DOHH2 (cell line): ENCODE results near the gene LIPF.
"Not testable (repeated sequence)": the region's sequence is repeated elsewhere in the genome, so short reads cannot be mapped to it uniquely, and the experiment has no call there.

Experiments
- H3F3A ChIP-seq: fragments of 200-600 bp; sonication (generic), shearing (Covaris generic); 2 replicates; pipeline ENCODE4 v1.6.0; 2016; ENCODE audit warnings: antibody characterized with exemption, mild to moderate bottlenecking; ENCODE audit not compliant: control insufficient read depth, insufficient read depth
- H3K27ac ChIP-seq: fragments of 200-600 bp; sonication (generic); 2 replicates; pipeline ENCODE4 v1.5.1; 2014; ENCODE audit warnings: low read depth, mild to moderate bottlenecking, low read length, moderate library complexity
- H3K27me3 ChIP-seq: fragments of 200-600 bp; sonication (generic); 2 replicates; pipeline ENCODE4 v1.6.1; 2014; ENCODE audit warnings: mild to moderate bottlenecking, low read length, mixed read lengths; ENCODE audit not compliant: control insufficient read depth
- H3K36me3 ChIP-seq: fragments of 200-600 bp; sonication (generic); 2 replicates; pipeline ENCODE4 v1.6.1; 2014; ENCODE audit warnings: mild to moderate bottlenecking, low read length, moderate library complexity, mixed read lengths; ENCODE audit not compliant: control insufficient read depth
- H3K4me1 ChIP-seq: fragments of 200-600 bp; sonication (generic); 2 replicates; pipeline ENCODE4 v1.6.1; 2014; ENCODE audit warnings: mild to moderate bottlenecking, low read length, mixed read lengths; ENCODE audit not compliant: control insufficient read depth
- H3K4me2 ChIP-seq: fragments of 200-600 bp; sonication (generic); 2 replicates; pipeline ENCODE4 v1.6.0; 2014; ENCODE audit warnings: mild to moderate bottlenecking, low read length, moderate library complexity
- H3K4me3 ChIP-seq: fragments of 200-600 bp; sonication (generic); 2 replicates; pipeline ENCODE4 v1.5.1; 2014; ENCODE audit warnings: mild to moderate bottlenecking, low read length, mixed read lengths
- H3K79me2 ChIP-seq: fragments of 200-600 bp; sonication (generic); 2 replicates; pipeline ENCODE4 v1.6.1; 2014; ENCODE audit warnings: mild to moderate bottlenecking, low read length, mixed read lengths; ENCODE audit not compliant: control insufficient read depth
- H3K9me2 ChIP-seq: fragments of 200-600 bp; sonication (generic); replicated peaks from 2 replicates; pipeline ENCODE4 v1.6.1; 2014; ENCODE audit warnings: mild to moderate bottlenecking, low read length, mixed read lengths; ENCODE audit not compliant: control insufficient read depth
- H3K9me3 ChIP-seq: fragments of 200-600 bp; sonication (generic); 2 replicates; pipeline ENCODE4 v1.6.1; 2014; ENCODE audit warnings: antibody characterized with exemption, low read length, mixed read lengths; ENCODE audit not compliant: control insufficient read depth, insufficient read depth
- H4K20me1 ChIP-seq: fragments of 200-600 bp; sonication (generic); 2 replicates; pipeline ENCODE4 v1.6.0; 2014; ENCODE audit warnings: low read depth, mild to moderate bottlenecking, antibody characterized with exemption, low read length, moderate library complexity; ENCODE audit not compliant: control insufficient read depth, insufficient read depth
- EZH2phosphoT487 ChIP-seq: fragments of 200-600 bp; sonication (generic); IDR thresholded peaks from 2 replicates; pipeline ENCODE4 v1.6.1; 2017; ENCODE audit warnings: borderline replicate concordance, mild to moderate bottlenecking, antibody characterized with exemption, low read length, moderate library complexity, mixed read lengths
- TF ChIP-seq, protein P1 (sequence below): fragments of 200-600 bp; sonication (generic); IDR thresholded peaks from one replicate; pipeline ENCODE4 v1.5.1; 2014; ENCODE audit warnings: antibody characterized with exemption, mild to moderate bottlenecking, low read depth, low read length; ENCODE audit not compliant: poor library complexity, severe bottlenecking

LIPF gene

DNA sequence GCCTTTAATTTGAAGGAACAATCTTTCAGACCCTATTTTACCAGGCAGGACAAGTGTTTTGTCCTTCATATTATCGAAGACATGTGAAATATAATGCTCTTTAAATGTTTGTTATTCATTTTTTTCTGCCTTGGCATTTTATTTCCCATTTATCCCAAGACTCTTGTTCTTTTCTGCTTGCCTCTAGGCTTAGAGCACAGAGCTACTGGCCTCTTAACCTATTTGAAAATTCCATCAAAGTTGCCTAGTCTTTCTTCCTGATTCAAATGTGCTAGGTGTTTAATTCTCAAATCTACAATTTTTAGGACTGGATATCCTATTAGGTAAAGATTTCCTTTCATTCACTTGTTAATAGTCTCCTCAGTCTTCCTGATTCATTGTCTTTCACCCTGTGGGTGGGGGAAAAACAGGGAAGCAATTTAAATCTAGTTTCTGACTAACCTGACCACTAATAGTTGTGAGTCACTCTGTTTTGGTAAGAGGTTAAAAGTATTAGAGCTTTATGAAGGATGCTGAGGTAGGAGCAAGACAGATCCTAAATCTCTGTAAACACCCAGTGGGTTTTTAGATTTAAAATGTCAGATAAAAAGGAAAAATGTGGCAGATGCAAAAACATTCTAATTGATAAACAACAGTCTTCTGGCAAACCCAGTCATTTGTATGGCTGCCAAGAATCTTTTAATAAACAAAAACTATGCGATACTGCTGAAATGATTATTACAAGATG lies 43.4 kb downstream of the LIPF start:
- no peak overlapping the region for H3K4me3 ChIP-seq
- 0 out of 2 replicates have a peak, but pooled peaks cover 6% of the 10 kb centered on the region for H3K27me3 ChIP-seq
- H3K27ac ChIP-seq: no peak overlapping the region
- no peaks in the 10 kb centered on the region for H3K79me2 ChIP-seq
- no peaks in the 10 kb centered on the region for H3K4me1 ChIP-seq
- no peaks in the 10 kb centered on the region for H4K20me1 ChIP-seq
- TF ChIP-seq, protein P1, sequence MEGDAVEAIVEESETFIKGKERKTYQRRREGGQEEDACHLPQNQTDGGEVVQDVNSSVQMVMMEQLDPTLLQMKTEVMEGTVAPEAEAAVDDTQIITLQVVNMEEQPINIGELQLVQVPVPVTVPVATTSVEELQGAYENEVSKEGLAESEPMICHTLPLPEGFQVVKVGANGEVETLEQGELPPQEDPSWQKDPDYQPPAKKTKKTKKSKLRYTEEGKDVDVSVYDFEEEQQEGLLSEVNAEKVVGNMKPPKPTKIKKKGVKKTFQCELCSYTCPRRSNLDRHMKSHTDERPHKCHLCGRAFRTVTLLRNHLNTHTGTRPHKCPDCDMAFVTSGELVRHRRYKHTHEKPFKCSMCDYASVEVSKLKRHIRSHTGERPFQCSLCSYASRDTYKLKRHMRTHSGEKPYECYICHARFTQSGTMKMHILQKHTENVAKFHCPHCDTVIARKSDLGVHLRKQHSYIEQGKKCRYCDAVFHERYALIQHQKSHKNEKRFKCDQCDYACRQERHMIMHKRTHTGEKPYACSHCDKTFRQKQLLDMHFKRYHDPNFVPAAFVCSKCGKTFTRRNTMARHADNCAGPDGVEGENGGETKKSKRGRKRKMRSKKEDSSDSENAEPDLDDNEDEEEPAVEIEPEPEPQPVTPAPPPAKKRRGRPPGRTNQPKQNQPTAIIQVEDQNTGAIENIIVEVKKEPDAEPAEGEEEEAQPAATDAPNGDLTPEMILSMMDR: no peak
- TF ChIP-seq EZH2phosphoT487: no peak
- H3K9me2 ChIP-seq: no peaks in the 10 kb centered on the region
- no peaks in the 10 kb centered on the region for H3F3A ChIP-seq
- no peaks in the 10 kb centered on the region for H3K9me3 ChIP-seq
- no peak overlapping the region for H3K4me2 ChIP-seq
- no peaks in the 10 kb centered on the region for H3K36me3 ChIP-seq

DNA sequence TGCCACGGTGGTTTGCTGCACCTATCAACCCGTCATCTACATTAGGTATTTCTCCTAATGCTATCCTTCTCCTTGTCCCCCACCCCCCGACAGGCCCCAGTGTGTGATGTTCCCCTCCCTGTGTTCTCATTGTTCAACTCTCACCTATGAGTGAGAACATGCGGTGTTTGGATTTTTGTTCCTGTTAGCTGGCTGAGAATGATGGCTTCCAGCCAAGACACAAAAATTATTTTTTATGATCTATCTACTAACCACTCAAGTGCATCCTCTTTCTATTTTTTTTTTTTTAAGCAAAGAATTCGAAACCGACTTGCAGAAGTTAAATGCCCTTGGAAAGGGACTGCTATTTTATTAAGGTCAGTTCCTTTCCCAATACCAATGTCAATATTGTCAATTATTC lies 45.1 kb downstream of the LIPF start:
- H3K27me3 ChIP-seq, H3K4me1 ChIP-seq, H3K36me3 ChIP-seq, H3K4me3 ChIP-seq, H3K9me3 ChIP-seq, H3K27ac ChIP-seq, H4K20me1 ChIP-seq, H3F3A ChIP-seq, H3K4me2 ChIP-seq, H3K79me2 ChIP-seq, H3K9me2 ChIP-seq: not testable (repeated sequence)

- TF ChIP-seq, protein P1: no peak
- no peak for TF ChIP-seq EZH2phosphoT487
- no peaks in the 10 kb centered on the region for H3K9me2 ChIP-seq
- H3K79me2 ChIP-seq: no peaks in the 10 kb centered on the region
- no peak overlapping the region for H3K27ac ChIP-seq
- H3K27me3 ChIP-seq: peaks cover 7% of the 10 kb centered on the region; the same call in 1 of the 2 replicates
- no peaks in the 10 kb centered on the region for H3K9me3 ChIP-seq
- no peaks in the 10 kb centered on the region for H4K20me1 ChIP-seq
- H3K4me3 ChIP-seq: no peak overlapping the region
- H3F3A ChIP-seq: no peaks in the 10 kb centered on the region
- H3K36me3 ChIP-seq: no peaks in the 10 kb centered on the region
- H3K4me1 ChIP-seq: no peaks in the 10 kb centered on the region
- no peak overlapping the region for H3K4me2 ChIP-seq
These were observed 51.3 kb downstream of the LIPF start for GRCh38 chr10:88715517-88715916.

GRCh38 chr10:88721392-88721791 lies 57.1 kb downstream of the LIPF start:
- TF ChIP-seq EZH2phosphoT487: no peak
- TF ChIP-seq, protein P1: no peak

More at GRCh38 chr10:88721392-88721791, 57.1 kb downstream of the LIPF start:
- H3K27ac ChIP-seq: no peak overlapping the region
- no peaks in the 10 kb centered on the region for H3F3A ChIP-seq
- peaks cover 13% of the 10 kb centered on the region for H3K27me3 ChIP-seq
- H3K79me2 ChIP-seq: no peaks in the 10 kb centered on the region
- H3K9me2 ChIP-seq: no peaks in the 10 kb centered on the region
- H3K4me3 ChIP-seq: no peak overlapping the region
- H3K9me3 ChIP-seq: no peaks in the 10 kb centered on the region
- H3K4me1 ChIP-seq: no peaks in the 10 kb centered on the region
- no peak overlapping the region for H3K4me2 ChIP-seq
- no peaks in the 10 kb centered on the region for H3K36me3 ChIP-seq
- no peaks in the 10 kb centered on the region for H4K20me1 ChIP-seq
